NCI-H2227 treated with DMSO at 0.1 percent for 48 hours (cell line): ENCODE measurements around the gene SCAANT1.

Experiments
- DNase-seq: peaks from one replicate; lab custom pipeline; 2025; lab: John Stamatoyannopoulos, UW

SCAANT1 gene

DNA sequence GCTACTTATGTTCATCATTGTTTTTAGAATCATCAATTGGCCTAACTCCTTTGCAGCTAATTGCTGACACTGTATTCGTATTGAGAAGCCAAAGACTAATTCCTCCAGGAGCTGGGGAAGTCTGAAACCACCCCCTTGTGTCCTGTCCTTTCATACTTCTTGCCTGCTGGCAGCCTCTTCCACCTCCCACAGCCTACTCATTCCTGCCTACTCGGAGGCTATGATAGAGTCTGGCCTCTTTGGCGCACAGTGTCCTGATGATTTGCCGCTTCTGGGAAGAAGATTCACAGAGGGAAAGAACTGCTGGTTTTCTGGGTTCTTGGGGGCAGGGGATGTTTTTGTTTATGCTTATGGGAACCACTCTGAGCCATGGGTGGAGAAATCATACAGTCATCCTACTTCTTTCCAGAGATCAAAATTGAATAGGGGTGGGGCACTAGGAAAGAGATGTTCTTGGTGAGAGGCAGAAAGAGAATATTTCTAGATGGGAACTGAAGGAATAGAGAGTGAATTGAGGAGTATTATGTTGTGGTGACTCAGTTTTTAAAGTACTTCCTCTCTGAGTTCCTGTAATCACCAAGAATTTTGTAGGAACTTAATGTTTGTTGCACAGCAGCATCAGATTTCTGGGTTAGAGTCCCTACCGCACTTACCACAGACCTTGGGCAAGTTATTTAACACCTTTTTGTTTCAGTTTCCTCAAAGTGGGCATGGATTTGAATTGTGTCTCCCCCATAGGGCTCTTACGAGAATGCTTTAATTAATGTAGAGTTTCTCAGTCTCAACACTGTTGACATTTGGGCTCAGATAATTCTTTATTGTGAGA, 22.1 kb upstream of the SCAANT1 start:
- DNase-seq = no peak

DNA sequence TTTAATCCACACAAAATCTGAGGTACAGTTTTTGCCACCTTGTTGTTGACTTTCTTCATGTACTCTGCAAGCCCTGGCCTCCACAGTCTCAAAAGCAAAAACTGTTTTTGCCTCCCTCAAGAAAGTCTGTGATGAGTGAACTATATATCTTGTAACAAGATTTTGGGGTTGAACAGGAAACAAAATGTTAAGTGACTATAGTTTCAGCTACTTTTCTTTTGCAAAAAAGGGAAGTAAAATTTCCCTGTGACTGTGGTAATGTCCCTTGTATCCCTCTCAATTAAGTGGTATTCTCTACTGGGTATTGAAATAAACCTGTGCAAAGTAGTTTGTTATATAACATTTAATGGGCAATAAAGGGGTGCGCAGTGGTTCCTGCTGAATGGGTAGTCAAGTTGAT, 21.3 kb upstream of the SCAANT1 start:
- no peak for DNase-seq

DNA sequence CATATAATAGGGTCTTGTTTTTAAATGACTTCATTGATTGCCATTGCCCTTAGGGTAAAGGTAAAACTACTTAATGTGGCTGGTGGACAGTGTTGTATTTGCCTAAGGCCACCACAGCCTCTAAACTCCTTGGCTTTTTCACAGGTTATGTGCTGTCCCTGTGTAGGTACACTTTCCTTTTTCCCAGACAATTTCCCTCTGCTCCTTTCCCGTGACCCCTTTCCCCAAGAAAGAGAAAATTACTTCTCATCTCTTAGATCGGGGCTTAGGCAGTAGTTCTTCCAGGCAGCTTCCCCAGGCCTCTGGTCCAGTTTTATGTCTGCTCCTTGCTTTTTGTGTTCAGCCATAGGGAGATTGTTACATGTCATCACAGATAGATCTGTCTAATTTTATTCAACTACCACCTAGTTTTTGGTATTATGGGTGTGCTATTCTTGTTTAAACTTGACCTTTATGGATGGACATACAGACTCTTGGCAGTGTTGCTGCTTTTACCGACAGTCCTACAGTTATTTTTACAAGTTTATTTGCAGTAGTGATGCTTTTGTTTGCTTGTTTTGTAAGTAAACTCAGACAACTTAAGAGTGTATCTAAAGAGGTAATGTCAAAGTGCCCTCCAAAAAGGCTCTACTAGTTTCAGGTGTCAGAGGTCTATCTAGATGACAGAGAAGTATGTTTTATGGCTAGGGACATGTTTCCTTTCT, 20.5 kb upstream of the SCAANT1 start:
- no peak for DNase-seq

DNA sequence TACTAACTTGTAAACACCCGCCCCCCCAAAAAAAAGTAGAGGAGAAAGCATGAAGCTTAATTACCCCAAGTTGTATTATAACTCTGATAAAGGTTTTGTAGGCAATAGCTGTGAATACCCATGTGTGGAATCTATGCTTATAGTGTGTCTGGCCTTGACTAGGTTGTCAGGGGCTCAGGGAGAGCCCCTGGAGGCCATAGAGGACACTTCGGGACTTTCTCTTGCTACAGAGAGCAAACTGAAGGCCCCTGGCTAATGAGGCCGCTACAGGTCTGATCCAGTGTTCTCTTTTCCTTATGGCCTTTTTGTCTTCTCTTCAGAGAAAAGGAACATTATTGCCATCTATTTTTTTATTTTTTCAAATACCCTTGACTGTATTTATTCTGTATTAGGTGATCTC, 19.1 kb upstream of the SCAANT1 start:
- no peak for DNase-seq

- DNase-seq = no peak
These were observed 15.5 kb upstream of the SCAANT1 start for GRCh38 chr3:63927422-63928280.

- no peak for DNase-seq
These were observed 14.1 kb upstream of the SCAANT1 start for GRCh38 chr3:63926309-63926708.

- DNase-seq = no peak
These were observed 10.5 kb upstream of the SCAANT1 start for GRCh38 chr3:63922491-63923199.

DNA sequence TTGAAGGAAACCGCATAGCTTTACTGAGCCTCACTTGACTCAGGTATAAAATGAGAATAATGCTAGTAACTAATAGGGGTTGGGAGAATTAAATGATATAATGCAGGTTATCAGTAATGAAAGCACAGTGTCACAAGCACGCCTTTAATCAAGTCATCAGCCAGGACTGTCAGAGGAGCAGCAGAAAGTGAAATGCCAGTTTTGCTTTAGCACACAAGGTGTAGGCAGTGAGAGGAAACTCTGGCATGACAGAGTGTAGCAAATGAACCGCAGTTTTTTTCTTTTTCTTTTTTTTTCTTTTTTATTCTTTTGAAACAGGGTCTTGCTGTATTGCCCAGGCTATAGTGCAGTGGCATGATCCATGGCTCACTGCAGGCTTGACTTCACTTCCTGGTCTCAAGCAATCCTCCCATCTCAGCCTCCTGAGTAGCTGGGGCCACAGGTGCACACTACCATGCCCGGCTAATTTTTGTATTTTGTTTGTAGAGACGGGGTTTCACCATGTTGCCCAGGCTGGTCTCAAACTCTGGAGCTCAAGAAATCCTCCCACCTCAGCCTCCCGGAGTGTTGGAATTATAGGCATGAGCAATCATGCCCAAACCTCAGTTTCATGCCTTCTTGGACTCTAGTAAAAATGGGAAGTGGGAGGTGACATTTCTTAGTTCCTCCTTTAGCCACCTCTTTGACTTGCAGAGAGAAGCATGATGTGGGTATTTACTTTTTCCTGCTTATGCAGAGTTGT, 9.7 kb upstream of the SCAANT1 start:
- no peak for DNase-seq

DNA sequence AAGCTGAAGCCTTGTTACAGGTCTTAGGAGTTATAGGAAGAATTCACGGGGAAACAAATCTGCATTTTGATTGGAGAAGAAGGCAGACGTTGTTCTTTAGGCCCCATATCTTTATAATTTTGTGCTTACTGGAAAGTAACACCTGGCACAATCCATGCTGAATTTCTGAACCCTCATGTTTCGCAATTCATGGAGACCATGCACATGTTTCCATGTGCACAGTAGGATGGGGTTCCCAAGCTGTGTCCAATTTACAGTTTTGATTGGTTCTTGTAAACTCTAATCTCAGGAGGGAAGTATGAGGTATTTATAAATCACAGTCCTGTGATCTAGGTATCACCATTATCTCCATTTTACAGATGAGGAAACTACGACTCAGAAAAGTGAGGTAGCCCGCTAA, 7.8 kb upstream of the SCAANT1 start:
- DNase-seq = no peak

DNA sequence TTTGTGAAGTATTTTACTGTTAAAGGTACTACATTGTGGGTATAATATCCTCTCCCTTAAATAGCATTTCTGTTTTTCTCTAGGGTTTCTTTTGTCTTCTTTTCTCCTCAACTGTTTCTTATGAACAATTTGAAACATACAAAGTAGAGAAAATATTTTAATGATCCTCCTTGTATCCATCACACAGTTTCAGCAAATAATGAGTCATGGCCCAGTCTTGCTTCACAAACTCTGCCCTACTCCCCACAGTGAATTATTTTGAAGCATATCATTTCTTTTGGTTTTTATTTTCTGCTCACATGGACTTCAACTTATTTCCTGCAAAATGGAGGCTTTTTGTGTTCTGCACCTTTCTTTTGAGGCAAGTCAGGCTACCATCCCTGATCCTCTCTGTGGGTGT, 6.1 kb upstream of the SCAANT1 start:
- no peak for DNase-seq

DNA sequence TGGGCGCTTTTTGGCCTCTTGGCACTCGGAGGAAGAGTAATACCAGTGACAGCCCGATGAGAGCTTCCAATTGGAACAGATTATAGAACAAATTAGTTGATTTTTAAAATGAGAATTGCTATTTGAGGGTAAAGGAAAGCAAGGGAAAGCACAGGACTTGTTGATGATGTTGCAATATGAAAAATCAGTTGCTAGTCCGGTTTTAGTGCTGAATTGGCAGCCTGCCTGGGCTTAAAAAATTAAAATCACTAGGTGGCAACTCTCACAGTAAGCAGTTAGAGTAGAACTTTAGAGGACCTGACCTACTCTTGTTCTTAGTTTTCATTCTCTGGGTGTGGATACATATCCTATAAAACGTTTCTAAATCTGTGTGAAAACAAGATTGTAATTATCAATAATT, 2.1 kb upstream of the SCAANT1 start:
- no peak for DNase-seq

DNA sequence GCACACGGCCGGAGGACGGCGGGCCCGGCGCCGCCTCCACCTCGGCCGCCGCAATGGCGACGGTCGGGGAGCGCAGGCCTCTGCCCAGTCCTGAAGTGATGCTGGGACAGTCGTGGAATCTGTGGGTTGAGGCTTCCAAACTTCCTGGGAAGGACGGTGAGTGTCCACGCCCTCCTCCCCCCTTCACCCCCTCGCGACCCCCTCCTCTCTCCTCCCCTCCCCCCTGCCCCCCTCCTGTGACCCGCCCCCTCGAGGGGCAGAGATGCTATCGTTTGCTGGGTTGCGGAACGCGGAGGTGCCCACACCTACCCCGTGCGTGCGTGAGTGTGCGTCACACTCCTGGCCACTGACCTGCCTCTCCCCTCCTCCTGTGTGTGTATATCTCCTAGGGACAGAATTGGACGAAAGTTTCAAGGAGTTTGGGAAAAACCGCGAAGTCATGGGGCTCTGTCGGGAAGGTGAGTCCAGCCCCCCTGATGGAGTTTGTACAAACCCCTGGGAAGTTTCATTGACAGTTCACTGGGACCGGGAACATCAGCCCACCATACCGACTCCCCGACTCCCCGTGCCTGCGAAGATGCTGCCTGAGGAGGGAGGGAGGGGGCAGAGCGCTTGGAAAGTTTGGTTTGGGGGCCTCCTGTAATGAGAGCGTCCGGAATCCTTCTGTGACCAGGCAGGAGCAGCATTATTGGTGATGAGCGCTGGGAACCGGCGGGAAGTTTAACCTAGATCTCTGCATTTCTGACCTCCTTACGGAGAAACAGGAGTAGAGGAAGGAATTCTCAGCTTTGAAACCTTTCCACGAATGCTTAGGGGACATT, 795 bp upstream of the SCAANT1 start:
- DNase-seq = peak; percentile 11

DNA sequence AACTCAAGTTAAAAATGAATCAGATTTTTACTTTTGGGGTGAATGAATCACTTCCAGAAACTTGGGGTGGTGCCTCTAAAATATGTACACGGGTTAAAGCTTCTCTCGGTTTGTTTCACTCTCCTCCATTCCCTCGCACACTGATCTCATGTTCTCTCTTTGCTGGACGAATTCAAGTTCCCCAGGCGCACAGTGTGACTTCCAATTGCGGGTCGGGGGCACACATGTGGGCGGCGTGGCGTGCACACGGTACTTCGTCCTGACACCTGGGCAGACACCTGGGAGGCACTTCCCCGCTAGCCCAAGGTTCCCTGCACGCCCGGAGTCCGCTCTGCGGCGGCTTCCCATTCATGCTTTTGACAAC, 692 bp downstream of the SCAANT1 start:
- no peak for DNase-seq

DNA sequence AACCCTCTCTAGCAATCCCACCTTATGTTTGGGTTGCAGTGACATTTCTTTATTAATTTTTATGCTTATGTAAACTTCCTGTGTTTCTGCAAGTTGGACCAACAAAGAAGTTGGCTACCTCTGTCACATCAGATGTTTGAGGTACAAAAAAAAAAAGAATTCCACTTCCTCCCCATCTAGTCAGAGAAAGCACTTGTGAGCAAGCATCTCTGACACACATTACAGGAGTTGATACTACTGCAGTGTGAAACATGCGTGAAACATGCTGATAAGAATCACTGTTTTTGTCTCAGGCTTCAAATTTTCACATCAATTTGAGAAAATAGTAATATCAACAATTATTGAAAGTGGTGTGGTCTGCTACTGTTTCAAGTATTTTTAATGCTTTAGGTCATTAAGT, 1.3 kb downstream of the SCAANT1 start:
- no peak for DNase-seq

GRCh38 chr3:63910001-63910400, 2.2 kb downstream of the SCAANT1 start:
- no peak for DNase-seq

GRCh38 chr3:63909431-63909830, 2.8 kb downstream of the SCAANT1 start:
- DNase-seq = no peak

DNA sequence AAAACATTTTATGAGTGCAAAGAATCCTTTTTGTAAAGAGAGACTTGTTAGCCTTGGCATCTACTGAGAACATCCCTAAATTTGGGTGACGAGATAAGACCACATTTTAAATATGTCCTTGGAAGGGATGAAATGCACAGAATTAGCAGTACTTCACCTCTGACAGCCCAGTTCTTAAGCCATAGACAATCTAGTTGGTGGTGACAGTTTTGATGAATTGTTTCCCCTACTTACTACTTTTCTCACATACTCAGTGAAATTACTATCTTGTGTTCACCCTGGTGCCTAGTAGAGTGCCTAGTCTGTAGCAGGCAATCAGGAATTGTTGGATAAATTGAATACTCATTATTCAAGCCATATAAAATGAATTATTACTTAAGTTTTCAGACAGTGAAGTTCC, 3.4 kb downstream of the SCAANT1 start:
- DNase-seq = no peak

- DNase-seq = peak; percentile 74
These were observed 4.0 kb downstream of the SCAANT1 start for GRCh38 chr3:63908081-63908736.

DNA sequence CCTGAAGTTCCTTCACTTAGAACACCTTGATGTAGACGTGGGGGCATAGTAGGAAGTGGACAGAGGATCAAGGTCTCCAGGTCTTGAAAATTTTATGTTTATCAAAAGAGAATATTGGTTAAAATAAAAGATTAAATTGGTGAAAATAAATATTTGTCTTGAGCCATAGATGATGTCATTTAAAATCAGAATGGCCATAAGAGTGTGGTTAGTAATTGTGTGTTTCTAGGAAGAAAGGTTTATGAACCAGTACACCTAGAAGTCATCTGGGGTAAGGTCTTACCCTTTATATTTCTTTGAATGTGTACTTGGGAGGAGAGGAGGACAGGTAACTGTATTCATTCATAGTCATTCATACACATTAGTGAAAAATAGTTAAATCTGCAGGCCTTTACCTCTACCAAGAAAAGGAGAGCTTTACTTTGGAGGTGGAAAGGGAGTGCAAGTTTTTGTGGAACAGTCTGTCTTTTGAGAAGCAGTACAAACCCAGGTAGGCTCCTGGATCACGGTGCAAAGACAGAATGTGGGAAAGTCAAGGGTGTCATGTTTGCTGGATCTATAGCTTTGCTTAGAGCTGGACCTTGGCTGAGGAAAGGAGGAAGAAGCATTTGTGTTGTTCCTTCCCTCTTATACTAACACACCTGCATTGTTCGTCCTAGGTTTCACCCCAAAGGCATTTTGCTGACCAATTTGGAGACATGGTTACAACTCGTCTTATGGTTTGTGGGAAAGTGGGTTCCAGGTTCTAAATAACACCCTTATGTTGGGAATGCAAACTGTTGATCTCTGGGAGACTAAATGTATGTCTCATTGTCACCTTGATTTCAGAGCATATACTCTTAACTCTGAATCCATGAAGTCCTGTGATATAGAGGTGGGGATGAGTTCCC, 6.2 kb downstream of the SCAANT1 start:
- no peak for DNase-seq
